ENCODE measurements around the gene FTHL17. TPM values are rescaled to one million over a fixed set of nuclear protein-coding genes. Genes with fewer than 3 reads are reported as not detected.

The FTHL17 gene
- total RNA-seq, 1 donor from 2014 or later = not detected

- Mint-ChIP-seq H3K27me3 (no peaks in the 10 kb centered on the region), H3K4me1 (ENCODE audit: low read depth) (no peaks in the 10 kb centered on the region), H3K9me3 (ENCODE audit: low read depth) (peaks cover 15% of the 10 kb centered on the region), H3K36me3 (ENCODE audit: insufficient read depth) (no peaks in the 10 kb centered on the region), H3K27ac (no peak overlapping the region), H3K4me3 (ENCODE audit: low read depth) (no peak overlapping the region)
- TF ChIP-seq, protein P1, sequence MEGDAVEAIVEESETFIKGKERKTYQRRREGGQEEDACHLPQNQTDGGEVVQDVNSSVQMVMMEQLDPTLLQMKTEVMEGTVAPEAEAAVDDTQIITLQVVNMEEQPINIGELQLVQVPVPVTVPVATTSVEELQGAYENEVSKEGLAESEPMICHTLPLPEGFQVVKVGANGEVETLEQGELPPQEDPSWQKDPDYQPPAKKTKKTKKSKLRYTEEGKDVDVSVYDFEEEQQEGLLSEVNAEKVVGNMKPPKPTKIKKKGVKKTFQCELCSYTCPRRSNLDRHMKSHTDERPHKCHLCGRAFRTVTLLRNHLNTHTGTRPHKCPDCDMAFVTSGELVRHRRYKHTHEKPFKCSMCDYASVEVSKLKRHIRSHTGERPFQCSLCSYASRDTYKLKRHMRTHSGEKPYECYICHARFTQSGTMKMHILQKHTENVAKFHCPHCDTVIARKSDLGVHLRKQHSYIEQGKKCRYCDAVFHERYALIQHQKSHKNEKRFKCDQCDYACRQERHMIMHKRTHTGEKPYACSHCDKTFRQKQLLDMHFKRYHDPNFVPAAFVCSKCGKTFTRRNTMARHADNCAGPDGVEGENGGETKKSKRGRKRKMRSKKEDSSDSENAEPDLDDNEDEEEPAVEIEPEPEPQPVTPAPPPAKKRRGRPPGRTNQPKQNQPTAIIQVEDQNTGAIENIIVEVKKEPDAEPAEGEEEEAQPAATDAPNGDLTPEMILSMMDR (IDR thresholded peaks at IDR 0.05; ENCODE audit: unreplicated experiment) = no peak
- no peak for DNase-seq (ENCODE audit: low spot score, unreplicated experiment)
These were observed 14.6 kb downstream of the FTHL17 start for GRCh38 chrX:31057291-31057690.

GRCh38 chrX:31053621-31054020, 18.2 kb downstream of the FTHL17 start:
- Mint-ChIP-seq H3K9me3 (ENCODE audit: low read depth) (peaks cover 30% of the 10 kb centered on the region), H3K27me3 (no peaks in the 10 kb centered on the region), H3K4me3 (ENCODE audit: low read depth) (no peak overlapping the region), H3K27ac (no peak overlapping the region), H3K4me1 (ENCODE audit: low read depth) (no peaks in the 10 kb centered on the region), H3K36me3 (ENCODE audit: insufficient read depth) (no peaks in the 10 kb centered on the region)
- TF ChIP-seq, protein P1 (IDR thresholded peaks at IDR 0.05; ENCODE audit: unreplicated experiment) = no peak
- no peak for DNase-seq (ENCODE audit: low spot score, unreplicated experiment)

DNA sequence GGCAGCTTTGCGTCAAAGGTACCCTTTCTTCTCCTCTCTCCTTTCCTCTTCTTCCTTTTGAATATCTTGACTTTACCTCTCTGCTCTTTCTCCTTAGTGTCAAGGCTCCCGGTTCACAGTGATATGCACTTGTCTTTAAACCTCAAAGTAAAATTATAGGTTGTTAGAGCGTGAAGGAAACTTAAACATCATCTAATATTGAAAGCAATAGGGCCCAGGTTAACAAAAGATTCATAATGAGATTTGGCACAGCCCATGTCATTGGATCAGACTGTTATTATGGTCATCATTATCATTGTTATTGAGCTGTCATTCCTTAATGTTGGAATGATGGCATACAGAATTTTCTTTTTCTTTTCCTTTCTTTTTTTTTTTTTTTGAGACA, 32.5 kb downstream of the FTHL17 start:
- no peaks in the 10 kb centered on the region for H3K36me3 Mint-ChIP-seq (ENCODE audit: insufficient read depth)
- no peak overlapping the region for H3K4me3 Mint-ChIP-seq (ENCODE audit: low read depth)
- TF ChIP-seq, protein P1 (IDR thresholded peaks at IDR 0.05; ENCODE audit: unreplicated experiment) = no peak
- H3K27ac Mint-ChIP-seq = no peak overlapping the region
- H3K9me3 Mint-ChIP-seq (ENCODE audit: low read depth) = peaks cover 11% of the 10 kb centered on the region
- H3K4me1 Mint-ChIP-seq (ENCODE audit: low read depth) = no peaks in the 10 kb centered on the region
- DNase-seq (ENCODE audit: low spot score, unreplicated experiment) = no peak
- H3K27me3 Mint-ChIP-seq = no peaks in the 10 kb centered on the region

- TF ChIP-seq, protein P1 (IDR thresholded peaks at IDR 0.05; ENCODE audit: unreplicated experiment) = peak; percentile 64
- Mint-ChIP-seq H3K9me3 (ENCODE audit: low read depth) (peaks cover 11% of the 10 kb centered on the region), H3K4me1 (ENCODE audit: low read depth) (no peaks in the 10 kb centered on the region), H3K27me3 (no peaks in the 10 kb centered on the region), H3K27ac (no peak overlapping the region), H3K36me3 (ENCODE audit: insufficient read depth) (no peaks in the 10 kb centered on the region), H3K4me3 (ENCODE audit: low read depth) (no peak overlapping the region)
- DNase-seq (ENCODE audit: low spot score, unreplicated experiment) = no peak
These were observed 33.1 kb downstream of the FTHL17 start for GRCh38 chrX:31038575-31039326.

- no peak overlapping the region for H3K27ac Mint-ChIP-seq
- no peak for DNase-seq (ENCODE audit: low spot score, unreplicated experiment)
- H3K4me3 Mint-ChIP-seq (ENCODE audit: low read depth) = no peak overlapping the region
- H3K4me1 Mint-ChIP-seq (ENCODE audit: low read depth) = no peaks in the 10 kb centered on the region
- H3K27me3 Mint-ChIP-seq = peaks cover 4% of the 10 kb centered on the region
- H3K9me3 Mint-ChIP-seq (ENCODE audit: low read depth) = peaks cover 8% of the 10 kb centered on the region
- H3K36me3 Mint-ChIP-seq (ENCODE audit: insufficient read depth) = no peaks in the 10 kb centered on the region
- TF ChIP-seq, protein P1 (IDR thresholded peaks at IDR 0.05; ENCODE audit: unreplicated experiment) = peak; percentile 64
These were observed 34.9 kb downstream of the FTHL17 start for GRCh38 chrX:31036895-31037294.
